AG09319 (cell line): ENCODE results near the gene C17orf114.

Experiments
- DNase-seq: peaks from one replicate; pipeline ENCODE4 v3.0.0-alpha.2; 2010; ENCODE audit warnings: low read depth; ENCODE audit errors: extremely low read depth
- CTCF ChIP-seq: IDR thresholded peaks from 2 replicates; pipeline ENCODE4 v1.5.1; 2011; ENCODE audit warnings: low read depth, mild to moderate bottlenecking, inconsistent platforms, low read length, moderate library complexity

The C17orf114 gene

DNA sequence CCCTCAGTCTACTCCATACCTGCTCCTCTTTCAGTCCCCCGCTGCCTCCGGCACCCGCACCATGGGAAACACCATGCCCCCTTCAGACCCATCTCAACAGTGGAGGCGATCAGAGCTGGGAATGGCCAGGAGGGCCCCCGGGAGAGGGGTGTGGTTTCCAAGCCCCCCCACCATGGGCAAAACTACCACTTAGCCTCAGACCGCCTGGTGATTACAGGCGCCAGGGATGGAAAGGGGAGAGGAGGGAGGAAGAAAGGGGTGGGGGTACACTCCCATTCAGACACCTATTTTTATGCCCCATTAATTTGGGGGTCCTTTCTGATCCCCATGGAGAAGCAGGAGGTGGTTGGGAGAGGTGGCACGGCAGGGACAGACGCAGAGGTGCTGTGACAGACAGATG is at the start of gene C17orf114:
C17orf114 (minus strand) TSS at position 101 of the 400 bp plus-strand sequence.
- DNase-seq: no peak
- TF ChIP-seq CTCF: no peak

GRCh38 chr17:4851084-4851483 is 49.0 kb upstream of the C17orf114 start:
- DNase-seq: no peak
- TF ChIP-seq CTCF: no peak

- DNase-seq: no peak
- no peak for TF ChIP-seq CTCF
Measured at GRCh38 chr17:4850246-4850645, 48.1 kb upstream of the C17orf114 start.

GRCh38 chr17:4849011-4849536 is 46.9 kb upstream of the C17orf114 start:
- no peak for DNase-seq

DNA sequence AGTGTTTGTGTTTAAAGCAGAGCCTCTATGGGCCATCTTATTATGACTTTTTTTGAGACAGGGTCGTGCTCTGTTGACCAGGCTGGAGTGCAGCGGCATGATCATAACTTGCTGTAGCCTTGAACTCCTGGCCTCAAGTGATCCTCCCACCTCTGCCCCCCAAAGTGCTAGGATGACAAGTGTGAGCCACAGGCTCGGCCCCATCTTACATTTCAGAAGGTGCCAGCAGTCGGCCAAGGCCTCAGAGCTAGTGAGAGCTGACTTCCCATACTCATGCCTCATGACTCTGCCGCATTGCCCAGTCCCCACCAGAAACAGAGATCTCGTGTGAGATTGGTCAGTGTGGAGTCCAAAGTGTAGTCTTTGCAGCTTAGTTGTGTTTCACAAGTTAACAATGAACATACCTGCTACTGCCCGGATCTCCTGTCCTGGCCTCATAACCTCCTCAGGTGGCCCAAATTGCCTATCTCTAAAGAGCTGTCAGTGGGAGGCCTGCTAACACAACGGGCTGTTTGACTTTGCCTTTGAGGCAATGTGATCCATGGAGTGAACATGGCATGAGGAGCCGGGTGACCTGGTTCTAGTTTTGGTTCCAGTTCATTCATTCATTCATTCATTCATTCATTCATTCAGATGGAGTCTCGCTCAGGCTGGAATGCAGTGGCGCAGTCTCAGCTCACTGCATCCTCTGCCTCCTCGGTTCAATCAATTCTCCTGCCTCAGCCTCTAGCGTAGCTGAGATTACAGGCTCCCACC is 44.7 kb upstream of the C17orf114 start:
- TF ChIP-seq CTCF: no peak

More at GRCh38 chr17:4849011-4849536, 46.9 kb upstream of the C17orf114 start:
- TF ChIP-seq CTCF: no peak

DNA sequence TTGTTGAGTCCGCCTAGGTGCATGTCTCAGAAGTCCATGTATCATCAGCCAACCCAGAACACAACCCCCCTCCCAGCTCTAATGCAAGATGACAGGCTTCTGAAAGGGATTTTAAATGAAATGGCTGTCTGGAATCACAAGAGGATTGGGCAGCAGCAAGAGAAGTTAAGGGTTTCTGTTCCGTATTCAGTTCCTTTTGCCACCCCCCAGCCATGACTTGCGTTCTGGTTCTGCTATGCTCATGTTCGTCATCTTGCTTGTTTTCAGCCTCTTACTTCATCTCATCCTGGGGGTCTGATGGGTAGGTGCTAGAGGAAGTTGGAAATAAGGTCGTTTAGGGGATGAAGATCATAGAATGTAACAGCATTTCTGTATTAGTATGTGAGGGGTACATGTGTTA is 43.0 kb upstream of the C17orf114 start:
- no peak for DNase-seq

More for the DNA sequence above, 44.7 kb upstream of the C17orf114 start:
- DNase-seq: no peak

More for the DNA sequence above, 43.0 kb upstream of the C17orf114 start:
- TF ChIP-seq CTCF: no peak
